PC-3 (cell line): ENCODE data around the gene TRMT112. TPM values are rescaled to one million over a fixed set of nuclear protein-coding genes. Genes with fewer than 3 reads are reported as not detected.
"Not testable (repeated sequence)": the region's sequence is repeated elsewhere in the genome, so short reads cannot be mapped to it uniquely, and the experiment has no call there.

Experiments used
- ATAC-seq: fragments of 200-7000 bp; cut with Tn5 transposase; 2 replicates; pipeline ENCODE4 v1.9.1; 2020; ENCODE audit warnings: mild to moderate bottlenecking, moderate library complexity
- BruUV-seq: library from RNA; stranded (reverse); fragments of 400-500 nt; replicated peaks from 2 replicates; lab custom pipeline; 2021; lab: Mats Ljungman, UMichigan
- CTCF ChIA-PET: fragments of 300-600 bp; sonication (Branson Sonifier 250); formaldehyde crosslinking; loops from one replicate; lab custom pipeline; 2022; ENCODE audit warnings: antibody characterized with exemption; lab: Charles Lee
- POLR2A ChIA-PET: fragments of 300-600 bp; sonication (Branson Sonifier 250); formaldehyde crosslinking; loops from one replicate; lab custom pipeline; 2022; ENCODE audit warnings: antibody characterized with exemption; ENCODE audit not compliant: unreplicated experiment; lab: Charles Lee
- DNase-seq: peaks from one replicate; pipeline ENCODE4 v3.0.0-alpha.2; 2015
- H2AFZ ChIP-seq: fragments of 300-600 bp; sonication (generic); 2 replicates; pipeline ENCODE4 v1.6.0; 2016; ENCODE audit warnings: antibody characterized with exemption, low read length
- H3F3A ChIP-seq: fragments of 300-600 bp; sonication (generic); one replicate; pipeline ENCODE4 v1.6.0; 2017; ENCODE audit warnings: antibody characterized with exemption, low read length, control low read depth, mild to moderate bottlenecking; ENCODE audit not compliant: unreplicated experiment
- H3K27ac ChIP-seq: fragments of 300-600 bp; sonication (generic); 2 replicates; pipeline ENCODE4 v1.5.1; 2016; ENCODE audit warnings: mild to moderate bottlenecking, low read length
- H3K27me3 ChIP-seq: fragments of 300-600 bp; sonication (generic); 2 replicates; pipeline ENCODE4 v1.6.1; 2016; ENCODE audit warnings: low read length, mixed read lengths
- H3K36me3 ChIP-seq: fragments of 300-600 bp; sonication (generic); 2 replicates; pipeline ENCODE4 v1.6.1; 2016; ENCODE audit warnings: low read depth, mixed run types, low read length, mixed read lengths
- H3K4me1 ChIP-seq: fragments of 300-600 bp; sonication (generic); 2 replicates; pipeline ENCODE4 v1.5.1; 2016; ENCODE audit warnings: low read length; ENCODE audit not compliant: insufficient read depth
- H3K4me2 ChIP-seq: fragments of 300-600 bp; sonication (generic); 2 replicates; pipeline ENCODE4 v1.6.0; 2016; ENCODE audit warnings: low read length
- H3K4me3 ChIP-seq: fragments of 300-600 bp; sonication (generic); 2 replicates; pipeline ENCODE4 v1.5.1; 2016; ENCODE audit warnings: mild to moderate bottlenecking, low read length, mixed read lengths
- H3K79me2 ChIP-seq: fragments of 300-600 bp; sonication (generic); 2 replicates; pipeline ENCODE4 v1.6.1; 2017; ENCODE audit warnings: low read length, mixed read lengths
- H3K9ac ChIP-seq: fragments of 300-600 bp; sonication (generic); 2 replicates; pipeline ENCODE4 v1.6.0; 2016; ENCODE audit warnings: mild to moderate bottlenecking, low read length
- H3K9me2 ChIP-seq: fragments of 300-600 bp; sonication (generic); replicated peaks from 2 replicates; pipeline ENCODE4 v1.6.1; 2016; ENCODE audit warnings: mixed run types, low read length, mixed read lengths
- H3K9me3 ChIP-seq: fragments of 300-600 bp; sonication (generic); 2 replicates; pipeline ENCODE4 v1.6.1; 2016; ENCODE audit warnings: low read length, mixed read lengths
- H4K20me1 ChIP-seq: fragments of 300-600 bp; sonication (generic); 2 replicates; pipeline ENCODE4 v1.6.1; 2016; ENCODE audit warnings: low read length, mixed read lengths
- CTCF ChIP-seq: fragments of 300-600 bp; sonication (generic); conservative IDR thresholded peaks from 2 replicates; pipeline ENCODE4 v1.5.1; 2017; ENCODE audit warnings: antibody characterized with exemption, low read depth, mild to moderate bottlenecking, low read length
- EZH2 ChIP-seq: fragments of 300-600 bp; sonication (generic); IDR thresholded peaks from one replicate; pipeline ENCODE4 v1.6.1; 2017; ENCODE audit warnings: antibody characterized with exemption, mild to moderate bottlenecking, low read length; ENCODE audit not compliant: unreplicated experiment
- EZH2phosphoT487 ChIP-seq: fragments of 300-600 bp; sonication (generic); IDR thresholded peaks from 2 replicates; pipeline ENCODE4 v1.6.1; 2018; ENCODE audit warnings: mild to moderate bottlenecking, antibody characterized with exemption, low read length, borderline replicate concordance
- intact Hi-C: fragments of 100-400 bp; cut with micrococcal nuclease; formaldehyde crosslinking; loops from 2 replicates; pipeline ENCODE4 v1.9.0; 2023
- total RNA-seq: library from RNA; depleted of rRNA; stranded (reverse); fragments of >200 nt; gene quantifications from 2 replicates; pipeline ENCODE4 v1.2.3, GENCODE V29; 2014

Gene TRMT112
- total RNA-seq, 1 experiment from 2014 or later, result 812 TPM

GRCh38 chr11:64316672-64317324 is 561 bp downstream of the TRMT112 start:
- Histone ChIP-seq H3K4me1 (peaks cover 28% of the 10 kb centered on the region), H3K36me3 (peaks cover 11% of the 10 kb centered on the region), H3K79me2 (peaks cover 49% of the 10 kb centered on the region), H3K9me2 (no peaks in the 10 kb centered on the region), H3F3A (peaks cover 7% of the 10 kb centered on the region), H3K27ac (peak overlapping the region; percentile 94), H3K9me3 (no peaks in the 10 kb centered on the region), H3K9ac (peak overlapping the region; percentile 93), H3K4me3 (peak overlapping the region; percentile 83), H3K27me3 (no peaks in the 10 kb centered on the region), H3K4me2 (peak overlapping the region; percentile 91), H4K20me1 (no peaks in the 10 kb centered on the region), H2AFZ (peak overlapping the region; percentile 40)
- ATAC-seq (peak; percentile 13), DNase-seq (peak; percentile 74)
- ChIA-PET POLR2A (interaction anchor here (0.5 to 2.0 kb wide), 6 partner anchors 12 to 526 kb away, joined by 3 to 27 read pairs (median 10); partner anchors contain the start of gene ESRRA), CTCF (interaction anchor here (0.9 to 3.0 kb wide), 8 partner anchors 15 to 336 kb away, joined by 3 to 106 read pairs (median 9); no protein-coding TSS in a partner anchor)
- TSS peak; percentile 98 for BruUV-seq
- TF ChIP-seq CTCF (peak; percentile 54), EZH2 (no peak), EZH2phosphoT487 (no peak)
- intact Hi-C loops, result loop anchor here (1.0 to 2.0 kb wide), 2 partner anchors 11 to 18 kb away; partner anchors contain the start of gene ESRRA

- not testable (repeated sequence) for H3K27ac ChIP-seq, H3K9me3 ChIP-seq, ATAC-seq, H4K20me1 ChIP-seq, DNase-seq, H3K27me3 ChIP-seq, H3F3A ChIP-seq, H2AFZ ChIP-seq, BruUV-seq, H3K9me2 ChIP-seq
- ChIA-PET CTCF (interaction anchor here (2.2 to 3.0 kb wide), 3 partner anchors 16 to 41 kb away, joined by 27 to 106 read pairs (median 78); no protein-coding TSS in a partner anchor), POLR2A (interaction anchor here (0.5 kb wide), 1 partner anchor 41 kb away, joined by 3 read pairs; no protein-coding TSS in a partner anchor)
- peaks cover 11% of the 10 kb centered on the region for H3K36me3 ChIP-seq
- peak overlapping the region; percentile 93; the same call in 1 of the 2 replicates for H3K9ac ChIP-seq
- H3K4me3 ChIP-seq, result peak overlapping the region; percentile 83
- peak overlapping the region; percentile 91 for H3K4me2 ChIP-seq
- intact Hi-C loops, result loop anchor here (2.0 kb wide), 1 partner anchor 19 kb away; no protein-coding TSS in a partner anchor
- H3K4me1 ChIP-seq, result peaks cover 21% of the 10 kb centered on the region
- peaks cover 54% of the 10 kb centered on the region for H3K79me2 ChIP-seq
Measured at GRCh38 chr11:64315667-64316526, 1.5 kb downstream of the TRMT112 start.

- ATAC-seq, result no peak
- Histone ChIP-seq H3K4me2 (no peak overlapping the region), H3K4me1 (peaks cover 15% of the 10 kb centered on the region), H3K79me2 (peaks cover 50% of the 10 kb centered on the region), H3K27ac (no peak overlapping the region), H3K4me3 (no peak overlapping the region), H3K9me2 (no peaks in the 10 kb centered on the region), H4K20me1 (no peaks in the 10 kb centered on the region), H3K36me3 (peaks cover 11% of the 10 kb centered on the region), H3K9me3 (no peaks in the 10 kb centered on the region), H3K27me3 (no peaks in the 10 kb centered on the region), H3K9ac (no peak overlapping the region), H2AFZ (no peak overlapping the region), H3F3A (peaks cover 7% of the 10 kb centered on the region)
- ChIA-PET CTCF (interaction anchor here (1.0 kb wide), 1 partner anchor 40 kb away, joined by 3 read pairs; no protein-coding TSS in a partner anchor), POLR2A (no interaction called here)
- intact Hi-C loops, result no loop called here
- TF ChIP-seq EZH2 (no peak), CTCF (peak; percentile 42; the same call in 1 of the 2 replicates)
- DNase-seq, result no peak
- no TSS peak for BruUV-seq
Measured at GRCh38 chr11:64314805-64315561, 2.4 kb downstream of the TRMT112 start.
